IMR-90 (cell line): ENCODE data around the gene PSMC3. TPM values are rescaled to one million over a fixed set of nuclear protein-coding genes. Genes with fewer than 3 reads are reported as not detected.

Experiments
- ATAC-seq: fragments of 200-7000 bp; cut with Tn5 transposase; 2 replicates; pipeline ENCODE4 v1.9.1; 2020; ENCODE audit warnings: low read depth, mild to moderate bottlenecking, moderate library complexity
- BruUV-seq: library from RNA; stranded (reverse); fragments of 400-500 nt; replicated peaks from 2 replicates; lab custom pipeline; 2021; lab: Mats Ljungman, UMichigan
- CTCF ChIA-PET: fragments of 300-600 bp; formaldehyde crosslinking; extraction: SDS; loops from one replicate; lab custom pipeline; 2021; ENCODE audit warnings: antibody characterized with exemption; lab: Yijun Ruan, JAX
- POLR2A ChIA-PET: fragments of 300-600 bp; sonication (Branson Sonifier 250); formaldehyde crosslinking; loops from one replicate; lab custom pipeline; 2022; ENCODE audit warnings: antibody characterized with exemption; ENCODE audit not compliant: unreplicated experiment; lab: Charles Lee
- DNase-seq: peaks from one replicate; pipeline ENCODE4 v3.0.0; 2013
- H2AFZ ChIP-seq: replicated peaks from 2 replicates; pipeline ENCODE3; 2013; ENCODE audit warnings: low read length, mild to moderate bottlenecking; ENCODE audit not compliant: poor library complexity
- H2AK5ac ChIP-seq: 2 replicates; pipeline ENCODE4 v1.6.1; 2013; ENCODE audit warnings: low read depth, low read length, inconsistent platforms
- H2AK9ac ChIP-seq: replicated peaks from 2 replicates; pipeline ENCODE3; 2013; ENCODE audit warnings: mild to moderate bottlenecking, low read depth, low read length, moderate library complexity; ENCODE audit not compliant: poor library complexity
- H2BK120ac ChIP-seq: 2 replicates; pipeline ENCODE4 v1.6.1; 2013; ENCODE audit warnings: low read depth, low read length, inconsistent platforms
- H2BK15ac ChIP-seq: 3 replicates; pipeline ENCODE4 v1.6.1; 2013; ENCODE audit warnings: low read depth, low read length, inconsistent platforms
- H2BK20ac ChIP-seq: 2 replicates; pipeline ENCODE4 v1.6.1; 2013; ENCODE audit warnings: low read depth, mild to moderate bottlenecking, inconsistent platforms, low read length, moderate library complexity
- H2BK5ac ChIP-seq: 2 replicates; pipeline ENCODE4 v1.6.1; 2013; ENCODE audit warnings: mild to moderate bottlenecking, low read depth, low read length, inconsistent platforms; ENCODE audit not compliant: poor library complexity, severe bottlenecking
- H3K14ac ChIP-seq: replicated peaks from 2 replicates; pipeline ENCODE4 v1.6.1; 2013; ENCODE audit warnings: low read depth, low read length, inconsistent platforms
- H3K18ac ChIP-seq: 2 replicates; pipeline ENCODE4 v1.6.1; 2013; ENCODE audit warnings: low read depth, low read length, control low read depth
- H3K23ac ChIP-seq: 2 replicates; pipeline ENCODE4 v1.6.1; 2013; ENCODE audit warnings: low read depth, low read length, inconsistent platforms
- H3K27ac ChIP-seq: 2 replicates; pipeline ENCODE4 v1.5.1; 2013; ENCODE audit warnings: mild to moderate bottlenecking, control low read depth, low read length; ENCODE audit not compliant: insufficient read depth
- H3K27me3 ChIP-seq: 2 replicates; pipeline ENCODE4 v1.6.1; 2013; ENCODE audit warnings: low read length; ENCODE audit not compliant: control insufficient read depth, insufficient read depth
- H3K36me3 ChIP-seq: 2 replicates; pipeline ENCODE4 v1.6.1; 2013; ENCODE audit warnings: low read length, mixed read lengths; ENCODE audit not compliant: control insufficient read depth, insufficient read depth
- H3K4ac ChIP-seq: 2 replicates; pipeline ENCODE4 v1.6.1; 2013; ENCODE audit warnings: low read depth, low read length, inconsistent platforms
- H3K4me1 ChIP-seq: 2 replicates; pipeline ENCODE4 v1.6.1; 2013; ENCODE audit warnings: low read length, mixed read lengths; ENCODE audit not compliant: control insufficient read depth, insufficient read depth
- H3K4me2 ChIP-seq: 2 replicates; pipeline ENCODE4 v1.6.1; 2013; ENCODE audit warnings: low read depth, mild to moderate bottlenecking, control low read depth, low read length, moderate library complexity
- H3K4me3 ChIP-seq: 2 replicates; pipeline ENCODE4 v1.5.1; 2013; ENCODE audit warnings: low read depth, mild to moderate bottlenecking, control low read depth, low read length, moderate library complexity; ENCODE audit not compliant: insufficient read depth
- H3K56ac ChIP-seq: 2 replicates; pipeline ENCODE4 v1.6.1; 2013; ENCODE audit warnings: low read length, inconsistent platforms; ENCODE audit not compliant: insufficient read depth; ENCODE audit errors: extremely low read depth
- H3K79me1 ChIP-seq, 2 experiments: 2 replicates each; pipeline ENCODE4 v1.6.1; 2013; ENCODE audit warnings: low read length in 2 of 2, inconsistent platforms in 1 of 2, low read depth in 1 of 2
- H3K9ac ChIP-seq: 2 replicates; pipeline ENCODE4 v1.6.1; 2013; ENCODE audit warnings: low read depth, low read length, control low read depth
- H3K9me1 ChIP-seq: 2 replicates; pipeline ENCODE4 v1.6.1; 2013; ENCODE audit warnings: low read length, inconsistent platforms; ENCODE audit not compliant: insufficient read depth
- H3K9me3 ChIP-seq: 2 replicates; pipeline ENCODE4 v1.6.1; 2013; ENCODE audit warnings: low read length; ENCODE audit not compliant: control insufficient read depth, insufficient read depth
- H4K20me1 ChIP-seq: 2 replicates; pipeline ENCODE4 v1.6.1; 2013; ENCODE audit warnings: low read length, inconsistent platforms; ENCODE audit not compliant: insufficient read depth
- H4K5ac ChIP-seq: 2 replicates; pipeline ENCODE4 v1.6.1; 2013; ENCODE audit warnings: mild to moderate bottlenecking, low read depth, low read length, control low read depth
- H4K8ac ChIP-seq, 2 experiments: 2 replicates each; pipeline ENCODE4 v1.6.1; 2013; ENCODE audit warnings: low read depth in 2 of 2, low read length in 2 of 2, control low read depth in 1 of 2, inconsistent platforms in 1 of 2
- H4K91ac ChIP-seq: 2 replicates; pipeline ENCODE4 v1.6.1; 2013; ENCODE audit warnings: low read depth, low read length, inconsistent platforms; ENCODE audit not compliant: insufficient read depth
- BHLHE40 ChIP-seq: fragments of 150-350 bp; IDR thresholded peaks from 2 replicates; pipeline ENCODE4 v1.6.1; 2016; ENCODE audit warnings: mild to moderate bottlenecking, low read depth, low read length
- CEBPB ChIP-seq: IDR thresholded peaks from 2 replicates; pipeline ENCODE4 v1.6.1; 2012; ENCODE audit warnings: low read depth, low read length, improper control_type of control experiment
- CHD1 ChIP-seq: IDR thresholded peaks from 2 replicates; pipeline ENCODE4 v1.6.1; 2012; ENCODE audit warnings: low read depth, low read length, improper control_type of control experiment
- MAFK ChIP-seq: IDR thresholded peaks from 2 replicates; pipeline ENCODE4 v1.6.1; 2012; ENCODE audit warnings: low read depth, low read length, improper control_type of control experiment
- NFE2L2 ChIP-seq: fragments of 150-350 bp; IDR thresholded peaks from 2 replicates; pipeline ENCODE4 v1.6.1; 2016; ENCODE audit warnings: low read depth, mild to moderate bottlenecking, low read length
- RAD21 ChIP-seq: IDR thresholded peaks from 2 replicates; pipeline ENCODE4 v1.6.1; 2012; ENCODE audit warnings: low read length, improper control_type of control experiment
- WGBS, 2 experiments: methylation state at CpG; one replicate each; pipeline versions ENCODE4 v1.1.5 to v1.1.7; 2013; ENCODE audit warnings: missing lambda C conversion rate in 2 of 2; ENCODE audit not compliant: insufficient read length in 1 of 2; ENCODE audit errors: extremely low coverage in 2 of 2; 5-methylcytosine and 5-hydroxymethylcytosine counted together
- dilution Hi-C: fragments of 300-500 bp; cut with HindIII; formaldehyde crosslinking; loops from one replicate; pipeline ENCODE4 v1.14.3; 2018; ENCODE audit warnings: low sequenced_read_pairs; ENCODE audit not compliant: unreplicated experiment
- in situ Hi-C: fragments of 300-500 bp; cut with MboI; formaldehyde crosslinking; loops from 3 replicates; pipeline ENCODE4 v1.14.3; 2019; ENCODE audit warnings: low sequenced_read_pairs, inconsistent platforms, mixed read lengths
- intact Hi-C: fragments of 100-400 bp; cut with micrococcal nuclease; formaldehyde crosslinking; loops from 2 replicates; pipeline ENCODE4 v1.10.0; 2022
- polyA plus RNA-seq, 3 experiments: library from polyadenylated mRNA; depleted of rRNA; stranded (reverse); fragments of >200 nt; gene quantifications; 2 replicates each; pipeline ENCODE4 v1.2.3, GENCODE V29; 2012; ENCODE audit warnings: low replicate concordance in 1 of 3
- total RNA-seq: library from RNA; depleted of rRNA; stranded (reverse); fragments of >200 nt; gene quantifications from 2 replicates; pipeline ENCODE4 v1.2.3, GENCODE V29; 2012
- TF ChIP-seq, protein P1 (sequence below): conservative IDR thresholded peaks from 2 replicates; pipeline ENCODE4 v1.5.1; 2012; ENCODE audit warnings: mild to moderate bottlenecking, low read depth, low read length, improper control_type of control experiment

The PSMC3 gene
- total and polyA plus RNA-seq, 2 of the 4 experiments (the other 2 are of a cell fraction): 238 to 253 TPM

DNA sequence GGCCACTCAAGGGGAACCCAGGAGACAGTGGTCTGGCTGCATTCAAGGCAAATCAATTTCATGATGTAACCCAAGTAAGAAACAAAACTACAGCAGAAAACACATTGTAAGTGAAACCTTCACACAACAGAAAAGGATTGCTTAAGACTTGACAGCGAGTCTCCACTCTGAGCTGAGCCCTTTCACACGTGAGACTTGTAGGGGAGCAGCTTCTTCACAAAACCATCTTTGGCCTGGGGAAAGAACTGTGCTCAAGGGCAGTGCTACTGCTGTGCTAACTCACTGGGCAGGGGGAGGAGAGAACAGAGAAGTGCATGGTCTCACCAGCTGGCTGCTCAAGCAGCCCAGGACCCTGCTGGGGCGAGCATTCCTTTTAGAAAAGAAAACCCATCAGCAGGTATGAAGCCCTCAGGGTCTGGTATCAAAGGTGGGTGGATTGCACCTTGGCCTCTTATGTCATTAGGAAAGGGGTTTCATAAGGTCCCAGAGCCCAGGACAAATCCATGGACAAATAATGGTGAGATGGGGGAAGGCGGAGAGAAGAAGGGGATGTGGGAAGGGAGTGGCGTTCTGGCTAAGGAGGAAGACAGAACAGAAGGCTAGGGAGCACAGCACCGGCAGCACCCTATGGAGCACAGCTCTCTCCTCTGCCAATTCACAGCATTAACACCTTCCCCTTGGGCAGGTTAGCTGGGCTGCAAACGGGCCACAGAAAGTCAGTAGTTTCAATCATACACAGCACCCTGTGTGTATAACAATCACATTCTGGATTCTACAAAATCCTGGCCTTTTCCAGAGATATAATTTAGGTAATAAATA, 43.3 kb upstream of the PSMC3 start:
- H3K4me3 ChIP-seq: no peak overlapping the region
- H2AFZ ChIP-seq: no peak overlapping the region
- H3K9ac ChIP-seq: no peak overlapping the region
- peak; percentile 17 for DNase-seq
- no peak overlapping the region for H3K27ac ChIP-seq
- H3K36me3 ChIP-seq: peaks cover 48% of the 10 kb centered on the region
- in situ Hi-C loops: no loop called here
- no peak overlapping the region for H2AK9ac ChIP-seq
- no peak overlapping the region for H3K18ac ChIP-seq
- intact Hi-C loops: no loop called here
- no peak overlapping the region for H2BK5ac ChIP-seq
- H2BK20ac ChIP-seq: no peak overlapping the region
- dilution Hi-C loops: no loop called here
- no peak overlapping the region for H4K91ac ChIP-seq
- peaks cover 27% of the 10 kb centered on the region for H4K20me1 ChIP-seq
- no peaks in the 10 kb centered on the region for H3K27me3 ChIP-seq
- ATAC-seq: no peak
- H3K23ac ChIP-seq: peak overlapping the region; percentile 50; the same call in 1 of the 2 replicates
- POLR2A ChIA-PET: no interaction called here
- H3K4me1 ChIP-seq: peaks cover 12% of the 10 kb centered on the region
- H3K4me2 ChIP-seq: no peak overlapping the region
- H3K56ac ChIP-seq: no peak overlapping the region
- H3K14ac ChIP-seq: no peak overlapping the region
- H2BK15ac ChIP-seq: no peak overlapping the region
- no peak overlapping the region for H2AK5ac ChIP-seq
- H4K8ac ChIP-seq: no peak overlapping the region
- WGBS, 2 experiments: 100% methylated on average over 1 of the region's 7 CpGs; no CpG with 5 or more reads in 1 of the 2 experiments
- H3K9me3 ChIP-seq: no peaks in the 10 kb centered on the region
- no peak overlapping the region for H2BK120ac ChIP-seq
- no peak for TF ChIP-seq BHLHE40
- TF ChIP-seq, protein P1, sequence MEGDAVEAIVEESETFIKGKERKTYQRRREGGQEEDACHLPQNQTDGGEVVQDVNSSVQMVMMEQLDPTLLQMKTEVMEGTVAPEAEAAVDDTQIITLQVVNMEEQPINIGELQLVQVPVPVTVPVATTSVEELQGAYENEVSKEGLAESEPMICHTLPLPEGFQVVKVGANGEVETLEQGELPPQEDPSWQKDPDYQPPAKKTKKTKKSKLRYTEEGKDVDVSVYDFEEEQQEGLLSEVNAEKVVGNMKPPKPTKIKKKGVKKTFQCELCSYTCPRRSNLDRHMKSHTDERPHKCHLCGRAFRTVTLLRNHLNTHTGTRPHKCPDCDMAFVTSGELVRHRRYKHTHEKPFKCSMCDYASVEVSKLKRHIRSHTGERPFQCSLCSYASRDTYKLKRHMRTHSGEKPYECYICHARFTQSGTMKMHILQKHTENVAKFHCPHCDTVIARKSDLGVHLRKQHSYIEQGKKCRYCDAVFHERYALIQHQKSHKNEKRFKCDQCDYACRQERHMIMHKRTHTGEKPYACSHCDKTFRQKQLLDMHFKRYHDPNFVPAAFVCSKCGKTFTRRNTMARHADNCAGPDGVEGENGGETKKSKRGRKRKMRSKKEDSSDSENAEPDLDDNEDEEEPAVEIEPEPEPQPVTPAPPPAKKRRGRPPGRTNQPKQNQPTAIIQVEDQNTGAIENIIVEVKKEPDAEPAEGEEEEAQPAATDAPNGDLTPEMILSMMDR: no peak
- no peak for TF ChIP-seq RAD21
- no peak for TF ChIP-seq CHD1
- no peak for TF ChIP-seq NFE2L2
- no peak for TF ChIP-seq MAFK
- TF ChIP-seq CEBPB: peak; percentile 44
- H3K9me1 ChIP-seq: peaks cover 12% of the 10 kb centered on the region
- BruUV-seq: no TSS peak
- CTCF ChIA-PET: interaction anchor here (0.6 kb wide), 1 partner anchor 12 kb away, joined by 3 read pairs; no protein-coding TSS in a partner anchor
- peaks cover 54 to 73% of the 10 kb centered on the region in 2 experiments for H3K79me1 ChIP-seq
- no peak overlapping the region for H4K5ac ChIP-seq
- no peak overlapping the region for H3K4ac ChIP-seq
